Measurements from ENCODE around the gene CLIP4.

Gene CLIP4

DNA sequence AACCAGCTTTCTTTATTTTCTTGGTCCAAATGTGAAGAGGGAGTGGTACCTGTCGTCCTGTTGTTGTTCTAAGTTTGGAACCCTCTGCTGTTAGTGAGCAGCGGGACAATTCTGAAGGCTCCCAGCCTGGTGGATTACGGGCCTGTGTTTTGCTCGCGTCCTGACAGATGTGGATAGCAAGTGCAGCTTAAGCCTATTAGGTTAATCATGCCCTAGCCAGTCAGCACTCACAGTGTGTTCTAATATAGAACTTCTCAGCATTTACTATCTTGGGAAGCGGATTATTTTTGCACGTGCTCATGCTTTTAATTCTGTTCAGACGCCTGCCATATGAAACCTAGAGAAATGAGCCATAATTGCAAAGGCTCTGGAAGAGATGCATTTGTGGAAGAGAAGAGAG is 40.8 kb upstream of the CLIP4 start, which contains the start of gene PCARE:
TSS of gene PCARE (minus strand) at position 113 of the 400 bp plus-strand sequence. CDS start 262 bp downstream, outside the sequence.
- Histone ChIP-seq H3K4me2 (ENCODE audit: low read length) (no peak within 1 kb of the TSS), H3K27me3 (ENCODE audit: control insufficient read depth, low read length) (no peaks in the 10 kb centered on the region), H3K4me1 (ENCODE audit: control insufficient read depth, low read length) (no peaks in the 10 kb centered on the region), H3K36me3 (ENCODE audit: control insufficient read depth, low read length) (no peaks in the 10 kb centered on the region), H3K4me3 (ENCODE audit: low read length) (no peak within 1 kb of the TSS), H3K79me2 (ENCODE audit: control insufficient read depth, low read length) (no peaks in the 10 kb centered on the region), H3K27ac (ENCODE audit: low read depth, low read length) (no peak within 1 kb of the TSS), H3K9me2 (replicated peaks; ENCODE audit: control insufficient read depth, low read length) (no peaks in the 10 kb centered on the region), H4K20me1 (ENCODE audit: control insufficient read depth, insufficient read depth, low read depth, low read length) (no peaks in the 10 kb centered on the region), H3K9me3 (ENCODE audit: control insufficient read depth, insufficient read depth, low read length) (no peaks in the 10 kb centered on the region), H3F3A (ENCODE audit: control insufficient read depth, insufficient read depth) (no peaks in the 10 kb centered on the region)
- no peak for TF ChIP-seq EZH2phosphoT487 (IDR thresholded peaks at IDR 0.05; ENCODE audit: borderline replicate concordance, low read length)
- TF ChIP-seq, protein P1, sequence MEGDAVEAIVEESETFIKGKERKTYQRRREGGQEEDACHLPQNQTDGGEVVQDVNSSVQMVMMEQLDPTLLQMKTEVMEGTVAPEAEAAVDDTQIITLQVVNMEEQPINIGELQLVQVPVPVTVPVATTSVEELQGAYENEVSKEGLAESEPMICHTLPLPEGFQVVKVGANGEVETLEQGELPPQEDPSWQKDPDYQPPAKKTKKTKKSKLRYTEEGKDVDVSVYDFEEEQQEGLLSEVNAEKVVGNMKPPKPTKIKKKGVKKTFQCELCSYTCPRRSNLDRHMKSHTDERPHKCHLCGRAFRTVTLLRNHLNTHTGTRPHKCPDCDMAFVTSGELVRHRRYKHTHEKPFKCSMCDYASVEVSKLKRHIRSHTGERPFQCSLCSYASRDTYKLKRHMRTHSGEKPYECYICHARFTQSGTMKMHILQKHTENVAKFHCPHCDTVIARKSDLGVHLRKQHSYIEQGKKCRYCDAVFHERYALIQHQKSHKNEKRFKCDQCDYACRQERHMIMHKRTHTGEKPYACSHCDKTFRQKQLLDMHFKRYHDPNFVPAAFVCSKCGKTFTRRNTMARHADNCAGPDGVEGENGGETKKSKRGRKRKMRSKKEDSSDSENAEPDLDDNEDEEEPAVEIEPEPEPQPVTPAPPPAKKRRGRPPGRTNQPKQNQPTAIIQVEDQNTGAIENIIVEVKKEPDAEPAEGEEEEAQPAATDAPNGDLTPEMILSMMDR (IDR thresholded peaks at IDR 0.05; ENCODE audit: low read depth, low read length, poor library complexity, severe bottlenecking) = no peak

DNA sequence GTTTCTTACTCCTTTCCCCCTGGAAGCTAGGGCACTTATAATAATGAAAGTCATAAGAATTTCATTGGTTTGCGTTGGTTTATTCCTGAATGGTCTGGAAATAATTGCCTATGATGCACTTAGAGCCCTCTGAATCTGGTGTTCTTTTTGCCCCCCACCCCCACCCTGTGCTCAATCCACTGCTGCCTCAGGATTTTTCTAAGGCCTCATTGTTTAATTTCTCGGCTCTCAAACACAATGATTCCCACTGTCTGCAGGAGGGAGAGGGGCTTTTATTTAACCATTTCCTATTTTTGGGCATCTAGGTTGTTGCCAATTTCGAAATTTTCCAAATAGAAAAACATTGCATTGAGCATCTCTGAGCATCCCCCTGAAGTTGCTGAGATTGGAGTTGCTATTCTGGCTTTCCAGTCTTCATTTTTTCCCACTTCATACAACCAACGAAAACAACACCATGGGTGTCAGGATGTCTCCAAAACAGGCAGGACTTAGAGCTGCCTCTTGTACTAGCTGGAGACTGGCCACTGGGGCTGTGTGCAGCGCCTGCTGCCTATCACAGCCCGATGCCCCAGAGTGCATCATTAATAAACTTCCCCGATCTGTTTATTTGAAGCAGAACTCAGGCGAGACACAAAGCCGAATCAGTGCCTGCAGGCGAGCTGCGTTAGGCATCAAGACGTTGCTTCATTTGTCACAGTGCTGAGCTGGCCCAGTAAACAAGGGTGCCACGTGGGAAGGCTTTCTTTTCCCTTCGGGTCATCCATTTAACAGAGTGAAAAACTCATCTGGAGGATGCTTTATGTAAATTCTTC is 39.1 kb upstream of the CLIP4 start:
- Histone ChIP-seq H3K36me3 (ENCODE audit: control insufficient read depth, low read length) (no peaks in the 10 kb centered on the region), H3K4me3 (ENCODE audit: low read length) (no peak overlapping the region), H3K4me2 (ENCODE audit: low read length) (no peak overlapping the region), H3K9me3 (ENCODE audit: control insufficient read depth, insufficient read depth, low read length) (peaks cover 7% of the 10 kb centered on the region; the same call in 1 of the 2 replicates), H3K27me3 (ENCODE audit: control insufficient read depth, low read length) (no peaks in the 10 kb centered on the region), H3K9me2 (replicated peaks; ENCODE audit: control insufficient read depth, low read length) (no peaks in the 10 kb centered on the region), H3K4me1 (ENCODE audit: control insufficient read depth, low read length) (no peaks in the 10 kb centered on the region), H4K20me1 (ENCODE audit: control insufficient read depth, insufficient read depth, low read depth, low read length) (no peaks in the 10 kb centered on the region), H3K79me2 (ENCODE audit: control insufficient read depth, low read length) (no peaks in the 10 kb centered on the region), H3K27ac (ENCODE audit: low read depth, low read length) (no peak overlapping the region), H3F3A (ENCODE audit: control insufficient read depth, insufficient read depth) (no peaks in the 10 kb centered on the region)
- TF ChIP-seq, protein P1 (IDR thresholded peaks at IDR 0.05; ENCODE audit: low read depth, low read length, poor library complexity, severe bottlenecking) = no peak
- TF ChIP-seq EZH2phosphoT487 (IDR thresholded peaks at IDR 0.05; ENCODE audit: borderline replicate concordance, low read length) = no peak

DNA sequence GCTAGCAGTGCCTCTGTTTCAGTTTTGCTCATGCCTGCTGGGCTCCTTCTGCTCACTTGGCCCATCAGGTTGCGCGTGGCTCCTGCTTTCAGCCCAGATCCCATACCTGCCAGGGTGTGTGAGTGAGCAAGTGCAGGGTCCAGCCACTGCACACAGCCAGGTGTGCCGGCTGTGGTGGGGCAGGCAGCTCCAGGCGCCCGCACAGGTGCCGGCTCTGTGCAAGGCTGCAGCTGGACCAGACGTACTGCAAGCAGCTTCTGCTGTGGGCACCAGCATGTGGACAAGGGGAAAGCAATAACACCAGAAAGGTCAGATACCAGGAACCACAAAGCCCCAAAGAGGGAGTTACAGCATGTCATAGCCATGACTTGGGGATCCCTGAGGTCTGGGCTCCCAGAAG is 35.3 kb upstream of the CLIP4 start:
- no peaks in the 10 kb centered on the region; the same call in 1 of the 2 replicates for H3K27me3 ChIP-seq (ENCODE audit: control insufficient read depth, low read length)
- H3K36me3 ChIP-seq (ENCODE audit: control insufficient read depth, low read length) = no peaks in the 10 kb centered on the region
- H3K4me2 ChIP-seq (ENCODE audit: low read length) = no peak overlapping the region
- no peaks in the 10 kb centered on the region for H3F3A ChIP-seq (ENCODE audit: control insufficient read depth, insufficient read depth)
- no peak overlapping the region for H3K27ac ChIP-seq (ENCODE audit: low read depth, low read length)
- TF ChIP-seq EZH2phosphoT487 (IDR thresholded peaks at IDR 0.05; ENCODE audit: borderline replicate concordance, low read length) = no peak
- TF ChIP-seq, protein P1 (IDR thresholded peaks at IDR 0.05; ENCODE audit: low read depth, low read length, poor library complexity, severe bottlenecking) = no peak
- no peaks in the 10 kb centered on the region for H3K79me2 ChIP-seq (ENCODE audit: control insufficient read depth, low read length)
- H3K9me3 ChIP-seq (ENCODE audit: control insufficient read depth, insufficient read depth, low read length) = peaks cover 7% of the 10 kb centered on the region; the same call in 1 of the 2 replicates
- no peaks in the 10 kb centered on the region for H3K9me2 ChIP-seq (replicated peaks; ENCODE audit: control insufficient read depth, low read length)
- no peaks in the 10 kb centered on the region for H3K4me1 ChIP-seq (ENCODE audit: control insufficient read depth, low read length)
- no peaks in the 10 kb centered on the region for H4K20me1 ChIP-seq (ENCODE audit: control insufficient read depth, insufficient read depth, low read depth, low read length)
- no peak overlapping the region for H3K4me3 ChIP-seq (ENCODE audit: low read length)
